AG10803 (cell line): ENCODE results near the gene TRPV4.
"Not testable (repeated sequence)": the region's sequence is repeated elsewhere in the genome, so short reads cannot be mapped to it uniquely, and the experiment has no call there.

Experiments
- DNase-seq: peaks from one replicate; pipeline ENCODE4 v3.0.0; 2010; ENCODE audit warnings: low read depth
- H3K4me3 ChIP-seq: 2 replicates; pipeline ENCODE4 v1.5.1; 2011; ENCODE audit warnings: mild to moderate bottlenecking, low read length, control low read depth
- TF ChIP-seq, protein P1 (sequence below): conservative IDR thresholded peaks from 2 replicates; pipeline ENCODE4 v1.5.1; 2011; ENCODE audit warnings: mild to moderate bottlenecking, low read length, control low read depth, inconsistent platforms

TRPV4 gene

DNA sequence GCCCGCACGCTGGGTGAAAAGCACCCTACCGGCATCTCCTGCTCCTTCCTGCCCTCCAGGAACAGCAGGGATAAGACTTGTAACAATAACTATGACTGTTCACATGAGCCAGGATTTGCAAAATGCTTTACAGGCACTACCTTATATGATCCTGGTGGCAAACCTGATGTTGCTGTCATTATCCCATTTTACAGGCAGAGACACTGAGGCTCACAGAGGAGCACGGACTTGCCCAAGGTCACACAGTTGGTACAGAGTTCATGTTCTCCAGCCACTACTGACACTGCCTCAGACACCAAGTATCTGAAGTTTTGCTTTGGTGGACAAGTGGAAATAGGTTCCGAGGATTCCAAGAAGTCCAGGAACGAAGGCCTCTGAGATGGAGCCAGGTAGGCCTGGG lies 24.5 kb upstream of the TRPV4 start:
- TF ChIP-seq, protein P1, sequence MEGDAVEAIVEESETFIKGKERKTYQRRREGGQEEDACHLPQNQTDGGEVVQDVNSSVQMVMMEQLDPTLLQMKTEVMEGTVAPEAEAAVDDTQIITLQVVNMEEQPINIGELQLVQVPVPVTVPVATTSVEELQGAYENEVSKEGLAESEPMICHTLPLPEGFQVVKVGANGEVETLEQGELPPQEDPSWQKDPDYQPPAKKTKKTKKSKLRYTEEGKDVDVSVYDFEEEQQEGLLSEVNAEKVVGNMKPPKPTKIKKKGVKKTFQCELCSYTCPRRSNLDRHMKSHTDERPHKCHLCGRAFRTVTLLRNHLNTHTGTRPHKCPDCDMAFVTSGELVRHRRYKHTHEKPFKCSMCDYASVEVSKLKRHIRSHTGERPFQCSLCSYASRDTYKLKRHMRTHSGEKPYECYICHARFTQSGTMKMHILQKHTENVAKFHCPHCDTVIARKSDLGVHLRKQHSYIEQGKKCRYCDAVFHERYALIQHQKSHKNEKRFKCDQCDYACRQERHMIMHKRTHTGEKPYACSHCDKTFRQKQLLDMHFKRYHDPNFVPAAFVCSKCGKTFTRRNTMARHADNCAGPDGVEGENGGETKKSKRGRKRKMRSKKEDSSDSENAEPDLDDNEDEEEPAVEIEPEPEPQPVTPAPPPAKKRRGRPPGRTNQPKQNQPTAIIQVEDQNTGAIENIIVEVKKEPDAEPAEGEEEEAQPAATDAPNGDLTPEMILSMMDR: no peak
- H3K4me3 ChIP-seq: no peak overlapping the region
- DNase-seq: no peak

DNA sequence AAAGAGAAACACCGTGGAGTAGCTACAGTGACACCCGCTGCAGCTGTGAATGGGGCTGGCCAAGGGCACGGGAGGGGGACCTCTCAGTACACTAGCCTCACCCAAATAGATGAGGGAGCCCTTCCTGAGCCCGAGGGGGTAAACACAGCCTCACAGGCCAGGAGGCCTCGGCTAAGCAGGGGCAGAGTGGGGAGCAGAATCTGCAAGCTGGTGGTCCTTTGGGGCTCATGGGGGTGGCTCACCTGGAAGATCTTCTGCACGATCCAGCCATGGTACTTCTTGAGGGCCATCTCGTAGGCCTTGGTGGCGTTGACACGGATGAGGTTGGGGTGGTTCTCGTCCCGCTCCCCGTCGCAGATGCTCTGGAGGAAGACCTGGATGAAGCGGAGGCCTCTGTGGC lies 22.2 kb upstream of the TRPV4 start:
- TF ChIP-seq, protein P1: no peak
- H3K4me3 ChIP-seq: no peak overlapping the region
- DNase-seq: no peak

DNA sequence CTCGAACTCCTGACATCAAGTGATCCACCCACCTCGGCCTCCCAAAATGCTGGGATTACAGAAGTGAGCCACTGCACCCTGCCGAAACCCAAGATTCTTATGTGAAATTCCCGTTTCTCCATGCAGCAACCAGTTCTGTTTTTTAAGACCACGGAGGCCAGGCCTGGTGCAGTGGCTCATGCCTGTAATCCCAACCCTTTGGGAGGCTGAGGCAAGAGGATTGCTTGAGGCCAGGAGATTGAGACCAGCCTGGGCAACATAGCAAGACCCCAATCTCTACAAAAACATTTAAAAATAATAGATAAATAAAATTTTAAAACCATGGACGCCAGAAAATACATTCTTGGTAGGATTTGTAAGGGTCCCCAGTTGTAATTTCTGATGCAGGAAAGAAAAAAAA lies 17.3 kb upstream of the TRPV4 start:
- not testable (repeated sequence) for H3K4me3 ChIP-seq, DNase-seq

DNA sequence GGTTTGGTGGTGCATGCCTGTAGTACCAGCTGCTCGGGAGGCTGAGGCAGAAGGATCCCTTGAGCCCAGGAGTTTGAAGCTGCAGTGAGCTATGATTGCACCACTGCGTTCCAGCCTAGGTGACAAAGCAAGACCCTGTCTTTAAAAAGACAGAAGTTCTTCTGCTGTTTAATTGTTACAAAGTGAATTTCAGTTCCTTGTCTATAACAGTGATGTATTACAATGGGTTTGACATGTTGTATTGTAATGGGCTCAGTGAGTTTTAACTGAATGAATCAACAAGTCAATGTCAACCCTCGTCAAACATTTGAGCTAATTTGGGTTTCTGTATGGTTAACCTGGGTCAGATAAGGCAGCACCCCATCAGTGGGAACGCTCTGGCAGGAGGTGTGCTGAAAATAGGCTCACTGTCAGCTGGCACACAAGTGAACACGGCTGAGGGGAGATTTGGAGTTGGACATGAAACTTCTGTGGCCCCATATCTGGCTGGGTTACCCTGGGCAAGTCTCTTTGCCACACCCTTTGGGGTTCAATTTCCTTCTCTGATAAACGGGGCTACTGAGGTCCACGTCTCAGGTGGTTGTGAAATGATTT lies 14.0 kb upstream of the TRPV4 start:
- no peak for DNase-seq
- TF ChIP-seq, protein P1: no peak
- no peak overlapping the region for H3K4me3 ChIP-seq

DNA sequence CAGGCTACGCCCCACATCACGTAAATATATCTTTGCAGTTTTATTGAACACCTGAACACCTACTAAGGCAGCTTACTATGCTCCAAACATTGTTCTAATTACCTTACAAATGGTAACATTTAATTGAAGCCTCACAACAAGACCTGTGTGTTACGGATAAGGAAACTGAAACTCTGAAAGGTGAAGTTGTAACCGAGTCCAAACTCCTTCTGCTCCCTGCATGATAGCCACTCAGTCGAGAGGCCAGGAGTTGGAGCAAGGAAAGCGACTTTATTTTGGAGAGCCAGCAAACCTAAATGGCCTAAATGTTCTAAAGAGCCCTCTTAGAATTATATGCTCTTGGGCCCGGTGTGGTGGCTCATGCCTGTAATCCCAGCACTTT lies 12.6 kb upstream of the TRPV4 start:
- TF ChIP-seq, protein P1: no peak
- no peak for DNase-seq
- peak overlapping the region; percentile 58; the same call in 1 of the 2 replicates for H3K4me3 ChIP-seq

DNA sequence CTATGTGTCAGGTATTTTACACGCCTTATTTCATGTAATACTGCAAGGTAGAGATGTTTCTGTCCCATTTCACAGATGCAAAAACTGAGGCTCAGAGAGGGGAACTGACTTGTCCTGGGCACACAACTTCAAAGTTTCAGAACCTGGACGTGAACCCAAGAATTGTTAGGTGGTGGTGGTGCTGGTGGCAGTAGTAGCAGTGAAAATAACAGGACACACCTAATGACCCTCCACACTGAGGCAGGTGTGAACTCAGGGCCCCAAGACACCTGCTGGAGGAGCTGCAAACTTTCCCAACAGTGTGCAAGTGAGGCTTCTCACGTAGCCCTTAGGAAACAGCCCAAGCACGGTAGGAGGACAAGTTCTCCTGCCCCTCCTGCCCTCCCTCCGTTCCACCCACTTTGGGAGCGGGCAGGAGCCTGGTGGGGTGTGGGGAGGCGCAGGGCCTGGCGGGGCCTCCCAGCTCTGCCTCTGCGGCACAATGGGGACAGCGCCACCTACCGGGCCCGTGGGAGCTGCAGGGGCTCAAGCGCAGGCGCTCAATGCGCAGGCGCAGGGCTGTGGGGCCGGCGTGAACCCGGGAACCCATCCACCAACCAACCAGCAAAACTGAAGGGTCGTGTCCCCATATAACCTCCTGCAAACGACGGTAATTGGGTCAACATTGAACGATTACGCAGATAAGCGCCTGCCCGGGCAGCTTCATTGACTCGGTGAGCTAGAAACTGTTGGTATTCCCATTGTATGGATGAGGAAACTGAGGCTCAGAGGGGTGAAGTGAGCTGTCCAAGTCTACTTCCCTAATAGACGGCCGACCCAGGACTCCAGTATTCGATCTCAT lies 12.0 kb upstream of the TRPV4 start:
- TF ChIP-seq, protein P1: peak; percentile 75
- peak; percentile 65 for DNase-seq
- H3K4me3 ChIP-seq: peak overlapping the region; percentile 58

DNA sequence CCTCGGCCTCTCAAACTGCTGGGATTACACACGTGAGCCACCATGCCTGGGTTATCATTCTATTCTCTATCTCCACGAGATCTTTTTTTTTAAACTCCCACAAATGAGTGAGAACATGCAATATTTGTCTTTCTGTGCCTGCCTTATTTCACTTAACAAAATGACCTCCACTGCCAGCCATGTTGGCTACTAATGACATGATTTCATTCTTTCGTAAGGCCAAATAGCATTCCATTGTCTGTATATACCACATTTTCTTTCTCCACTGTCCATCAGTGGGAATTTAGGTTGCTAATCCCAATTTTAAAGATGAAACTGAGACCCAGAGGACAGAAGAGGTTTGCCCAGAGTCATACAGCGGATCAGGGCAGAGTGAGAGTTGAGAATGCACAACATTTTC lies 10.9 kb upstream of the TRPV4 start:
- TF ChIP-seq, protein P1: no peak
- no peak overlapping the region for H3K4me3 ChIP-seq
- DNase-seq: peak; percentile 38
